ENCODE results near the gene PLIN5. TPM values are rescaled to one million over a fixed set of nuclear protein-coding genes. Genes with fewer than 3 reads are reported as not detected.

The PLIN5 gene
- total and polyA plus RNA-seq, 12 donors = 25.7 to 149 (median 45.7) TPM

GRCh38 chr19:4557971-4558941, 23.2 kb upstream of the PLIN5 start:
- Histone ChIP-seq H3K4me3 (peak overlapping the region; percentile 28 to 65 (median 55)), H3K4me1 (peaks cover 0 to 37% (median 11%) of the 10 kb centered on the region in 9 donors), H3K9me3 (no peaks in the 10 kb centered on the region), H3K27ac (peak overlapping the region in 9 of 10 donors; percentile 22 to 93 (median 87)), H3K27me3 (no peaks in the 10 kb centered on the region), H3K36me3 (peaks cover 0 to 29% (median 0%) of the 10 kb centered on the region in 9 donors)
- no peak for DNase-seq
- WGBS, 2 donors = 23 to 25% methylated on average over 44 of the region's 44 CpGs
- TF ChIP-seq CTCF (IDR thresholded peaks at IDR 0.05) = peak in 8 of 9 donors; percentile 97 to 100 (median 99)
- intact Hi-C loops (cut with DNase I) = loop anchor here in 7 of 10 donors (1.0 to 5.0 kb wide), 2 partner anchors 78 to 79 kb away; partner anchors contain the start of gene TNFAIP8L1 (in 6 of the 7)
- peak in 1 of 8 donors; percentile 18 for ATAC-seq

GRCh38 chr19:4557144-4557970, 22.3 kb upstream of the PLIN5 start:
- peaks cover 0 to 38% (median 0%) of the 10 kb centered on the region in 9 donors for H3K36me3 ChIP-seq
- peaks cover 0 to 30% (median 11%) of the 10 kb centered on the region in 9 donors for H3K4me1 ChIP-seq
- H3K4me3 ChIP-seq = peak overlapping the region in 9 of 10 donors; percentile 28 to 65 (median 58)
- H3K27me3 ChIP-seq = no peaks in the 10 kb centered on the region
- intact Hi-C loops (cut with DNase I) = loop anchor here in 6 of 10 donors (5.0 kb wide), 1 partner anchor 80 kb away; the partner anchor contains the start of gene TNFAIP8L1 (in 6 of the 6)
- peak overlapping the region in 4 of 10 donors; percentile 25 to 93 (median 77) for H3K27ac ChIP-seq
- H3K9me3 ChIP-seq = no peaks in the 10 kb centered on the region
- TF ChIP-seq CTCF (IDR thresholded peaks at IDR 0.05) = no peak
- ATAC-seq (peak in 2 of 8 donors; percentile 6 to 11), DNase-seq (no peak)
- 78 to 83% methylated on average over 33 of the region's 33 CpGs for WGBS, 2 donors

- TF ChIP-seq CTCF (IDR thresholded peaks at IDR 0.05) = no peak
- DNase-seq = no peak
- H3K9me3 ChIP-seq = no peaks in the 10 kb centered on the region
- intact Hi-C loops (cut with DNase I) = loop anchor here in 6 of 10 donors (5.0 kb wide), 1 partner anchor 81 kb away; the partner anchor contains the start of gene TNFAIP8L1 (in 6 of the 6)
- no peak overlapping the region for H3K27ac ChIP-seq
- H3K27me3 ChIP-seq = no peaks in the 10 kb centered on the region
- H3K4me3 ChIP-seq = no peak overlapping the region
- peaks cover 0 to 45% (median 0%) of the 10 kb centered on the region in 9 donors for H3K36me3 ChIP-seq
- WGBS, 2 donors = 78 to 88% methylated on average over 25 of the region's 25 CpGs
- H3K4me1 ChIP-seq = peaks cover 0 to 28% (median 11%) of the 10 kb centered on the region in 9 donors
- peak in 7 of 8 donors; percentile 15 to 66 (median 46) for ATAC-seq
Observed at GRCh38 chr19:4556597-4557127, 21.6 kb upstream of the PLIN5 start.
